ENCODE data around the gene RMND5A. TPM values are rescaled to one million over a fixed set of nuclear protein-coding genes. Genes with fewer than 3 reads are reported as not detected.
"Not testable (repeated sequence)": the region's sequence is repeated elsewhere in the genome, so short reads cannot be mapped to it uniquely, and the experiment has no call there.

RMND5A gene
- total RNA-seq, 2 donors from 2014 or later, result 45.4 to 49.3 TPM

GRCh38 chr2:86706935-86707334, 13.2 kb upstream of the RMND5A start:
- peaks cover 28% of the 10 kb centered on the region for H3K9me3 Mint-ChIP-seq
- no peak overlapping the region for H3K4me3 ChIP-seq (ENCODE audit: low read length)
- DNase-seq, result no peak
- H3K36me3 ChIP-seq (ENCODE audit: control insufficient read depth, insufficient read depth, low read length), result no peaks in the 10 kb centered on the region
- WGBS, 2 experiments (ENCODE audit: insufficient coverage in 1 of 2, insufficient read length in 1 of 2), result 100% methylated on average over 1 of the region's 2 CpGs; no CpG with 5 or more reads in 1 of the 2 experiments
- no peaks in the 10 kb centered on the region for H3K27me3 ChIP-seq (ENCODE audit: control insufficient read depth, insufficient read depth, low read length, poor library complexity, severe bottlenecking)
- H3K27ac Mint-ChIP-seq, result no peak overlapping the region
- peaks cover 2% of the 10 kb centered on the region for H3K27me3 Mint-ChIP-seq (ENCODE audit: insufficient read depth)
- H3K27ac ChIP-seq (ENCODE audit: low read depth, low read length), result no peak overlapping the region
- H3K4me3 Mint-ChIP-seq, result no peak overlapping the region
- TF ChIP-seq CTCF (conservative IDR thresholded peaks at IDR 0.05), result no peak
- no peaks in the 10 kb centered on the region for H3K36me3 Mint-ChIP-seq (ENCODE audit: low read depth)
- no peaks in the 10 kb centered on the region for H3K4me1 Mint-ChIP-seq
- H3K9ac ChIP-seq (ENCODE audit: extremely low read depth, low read length, poor library complexity, severe bottlenecking), result no peak overlapping the region
- peaks cover 3% of the 10 kb centered on the region for H3K4me1 ChIP-seq (ENCODE audit: control insufficient read depth, insufficient read depth, low read length)
- peaks cover 13% of the 10 kb centered on the region for H3K9me3 ChIP-seq (ENCODE audit: control insufficient read depth, low read length)

DNA sequence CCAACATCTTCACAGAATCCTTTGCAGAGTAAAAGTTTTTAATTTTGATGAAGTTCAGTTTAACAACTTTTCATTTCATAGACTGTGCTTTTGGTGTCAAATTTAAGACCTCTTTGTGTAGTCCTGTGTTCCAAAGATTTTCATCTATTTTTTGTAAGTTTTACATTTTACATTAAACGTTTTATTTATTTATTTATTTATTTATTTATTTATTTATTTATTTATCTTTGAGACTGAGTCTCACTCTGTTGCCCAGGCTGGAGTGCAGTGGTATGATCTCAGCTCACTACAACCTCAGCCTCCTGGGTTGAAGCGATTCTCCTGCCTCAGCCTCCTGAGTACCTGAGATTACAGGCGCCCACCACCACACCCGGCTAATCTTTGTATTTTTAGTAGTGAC, 12.0 kb upstream of the RMND5A start:
- not testable (repeated sequence) for H3K4me1 ChIP-seq (ENCODE audit: control insufficient read depth, insufficient read depth, low read length); H3K4me3 Mint-ChIP-seq; H3K4me1 Mint-ChIP-seq; H3K9ac ChIP-seq (ENCODE audit: extremely low read depth, low read length, poor library complexity, severe bottlenecking); H3K36me3 ChIP-seq (ENCODE audit: control insufficient read depth, insufficient read depth, low read length); H3K27ac Mint-ChIP-seq; H3K27me3 Mint-ChIP-seq (ENCODE audit: insufficient read depth); H3K4me3 ChIP-seq (ENCODE audit: low read length); H3K27ac ChIP-seq (ENCODE audit: low read depth, low read length); H3K27me3 ChIP-seq (ENCODE audit: control insufficient read depth, insufficient read depth, low read length, poor library complexity, severe bottlenecking); DNase-seq; H3K36me3 Mint-ChIP-seq (ENCODE audit: low read depth)
- WGBS, 2 experiments (ENCODE audit: insufficient coverage in 1 of 2, insufficient read length in 1 of 2), result 75 to 92% methylated on average over 3 of the region's 4 CpGs
- peaks cover 13% of the 10 kb centered on the region for H3K9me3 ChIP-seq (ENCODE audit: control insufficient read depth, low read length)
- H3K9me3 Mint-ChIP-seq, result peaks cover 28% of the 10 kb centered on the region

GRCh38 chr2:86714579-86715173, 5.4 kb upstream of the RMND5A start:
- not testable (repeated sequence) for H3K4me3 Mint-ChIP-seq; H3K36me3 ChIP-seq (ENCODE audit: control insufficient read depth, insufficient read depth, low read length); H3K27ac ChIP-seq (ENCODE audit: low read depth, low read length); H3K36me3 Mint-ChIP-seq (ENCODE audit: low read depth); H3K27ac Mint-ChIP-seq; H3K9ac ChIP-seq (ENCODE audit: extremely low read depth, low read length, poor library complexity, severe bottlenecking); H3K4me1 ChIP-seq (ENCODE audit: control insufficient read depth, insufficient read depth, low read length); H3K27me3 Mint-ChIP-seq (ENCODE audit: insufficient read depth); H3K9me3 ChIP-seq (ENCODE audit: control insufficient read depth, low read length); DNase-seq; H3K4me3 ChIP-seq (ENCODE audit: low read length); H3K4me1 Mint-ChIP-seq; H3K9me3 Mint-ChIP-seq; H3K27me3 ChIP-seq (ENCODE audit: control insufficient read depth, insufficient read depth, low read length, poor library complexity, severe bottlenecking)
- 100% methylated on average over 1 of the region's 3 CpGs; no CpG with 5 or more reads in 1 of the 2 experiments for WGBS, 2 experiments (ENCODE audit: insufficient coverage in 1 of 2, insufficient read length in 1 of 2)

DNA sequence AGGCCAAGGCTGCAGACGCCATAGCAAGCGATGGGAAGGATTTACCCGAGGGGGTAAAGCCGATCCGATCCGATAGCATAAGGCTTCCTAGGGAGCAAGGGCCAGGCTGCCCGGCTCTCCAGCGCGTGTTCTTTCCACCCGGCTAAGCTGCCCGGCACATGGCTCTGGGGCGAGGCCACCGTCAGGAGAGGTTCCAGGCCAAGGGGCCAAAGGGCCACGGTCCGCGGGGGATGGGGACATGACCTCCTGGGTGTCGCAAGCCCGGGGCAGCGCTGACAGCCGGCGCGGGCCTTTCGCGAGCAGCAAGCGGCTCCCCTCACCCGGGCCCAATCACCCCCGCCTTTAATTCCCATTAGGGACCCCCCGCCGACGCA, 841 bp upstream of the RMND5A start:
- H3K4me1 ChIP-seq (ENCODE audit: control insufficient read depth, insufficient read depth, low read length); H3K4me3 ChIP-seq (ENCODE audit: low read length); H3K9me3 Mint-ChIP-seq; H3K9ac ChIP-seq (ENCODE audit: extremely low read depth, low read length, poor library complexity, severe bottlenecking); DNase-seq; H3K9me3 ChIP-seq (ENCODE audit: control insufficient read depth, low read length); H3K27ac ChIP-seq (ENCODE audit: low read depth, low read length); H3K36me3 ChIP-seq (ENCODE audit: control insufficient read depth, insufficient read depth, low read length); H3K36me3 Mint-ChIP-seq (ENCODE audit: low read depth); H3K4me1 Mint-ChIP-seq; H3K27me3 Mint-ChIP-seq (ENCODE audit: insufficient read depth); H3K27me3 ChIP-seq (ENCODE audit: control insufficient read depth, insufficient read depth, low read length, poor library complexity, severe bottlenecking); H3K27ac Mint-ChIP-seq: not testable (repeated sequence)
- peak overlapping the region; percentile 64 for H3K4me3 Mint-ChIP-seq
- 0% methylated on average over 3 of the region's 30 CpGs; no CpG with 5 or more reads in 1 of the 2 experiments for WGBS, 2 experiments (ENCODE audit: insufficient coverage in 1 of 2, insufficient read length in 1 of 2)

- not testable (repeated sequence) for H3K27ac ChIP-seq (ENCODE audit: low read depth, low read length); H3K27me3 ChIP-seq (ENCODE audit: control insufficient read depth, insufficient read depth, low read length, poor library complexity, severe bottlenecking); H3K27me3 Mint-ChIP-seq (ENCODE audit: insufficient read depth); H3K4me1 ChIP-seq (ENCODE audit: control insufficient read depth, insufficient read depth, low read length); H3K27ac Mint-ChIP-seq; H3K36me3 ChIP-seq (ENCODE audit: control insufficient read depth, insufficient read depth, low read length); H3K36me3 Mint-ChIP-seq (ENCODE audit: low read depth); H3K9me3 Mint-ChIP-seq; H3K4me1 Mint-ChIP-seq; H3K9me3 ChIP-seq (ENCODE audit: control insufficient read depth, low read length)
- Histone ChIP-seq H3K9ac (ENCODE audit: extremely low read depth, low read length, poor library complexity, severe bottlenecking) (peak overlapping the region; percentile 30), H3K4me3 (ENCODE audit: low read length) (peak overlapping the region; percentile 87)
- peak overlapping the region; percentile 64 for H3K4me3 Mint-ChIP-seq
- 0% methylated on average over 62 of the region's 85 CpGs; no CpG with 5 or more reads in 1 of the 2 experiments for WGBS, 2 experiments (ENCODE audit: insufficient coverage in 1 of 2, insufficient read length in 1 of 2)
- DNase-seq, result peak; percentile 70
These were observed 639 bp downstream of the RMND5A start for GRCh38 chr2:86720540-86721320.

- H3K9me3 ChIP-seq (ENCODE audit: control insufficient read depth, low read length); H3K36me3 Mint-ChIP-seq (ENCODE audit: low read depth); H3K4me1 Mint-ChIP-seq; H3K27ac ChIP-seq (ENCODE audit: low read depth, low read length); H3K27me3 Mint-ChIP-seq (ENCODE audit: insufficient read depth); H3K9ac ChIP-seq (ENCODE audit: extremely low read depth, low read length, poor library complexity, severe bottlenecking); H3K36me3 ChIP-seq (ENCODE audit: control insufficient read depth, insufficient read depth, low read length); H3K9me3 Mint-ChIP-seq; H3K27me3 ChIP-seq (ENCODE audit: control insufficient read depth, insufficient read depth, low read length, poor library complexity, severe bottlenecking); DNase-seq; H3K4me3 ChIP-seq (ENCODE audit: low read length); H3K27ac Mint-ChIP-seq; H3K4me3 Mint-ChIP-seq; H3K4me1 ChIP-seq (ENCODE audit: control insufficient read depth, insufficient read depth, low read length): not testable (repeated sequence)
- no CpG with 5 or more reads among the region's 2 CpGs for WGBS, 2 experiments (ENCODE audit: insufficient coverage in 1 of 2, insufficient read length in 1 of 2)
These were observed 5.6 kb downstream of the RMND5A start for GRCh38 chr2:86725706-86726105.
